ENCODE data around the gene STYXL1. TPM values are rescaled to one million over a fixed set of nuclear protein-coding genes. Genes with fewer than 3 reads are reported as not detected.

The STYXL1 gene
- total RNA-seq, 1 experiment from 2014 or later, result 42.3 TPM

GRCh38 chr7:76064208-76064970 is 16.6 kb upstream of the STYXL1 start:
- Mint-ChIP-seq H3K36me3 (ENCODE audit: insufficient read depth, unreplicated experiment) (peaks cover 69% of the 10 kb centered on the region), H3K4me1 (ENCODE audit: low read depth, unreplicated experiment) (no peaks in the 10 kb centered on the region), H3K9me3 (ENCODE audit: unreplicated experiment) (no peaks in the 10 kb centered on the region), H3K4me3 (ENCODE audit: unreplicated experiment) (no peak overlapping the region), H3K27me3 (ENCODE audit: insufficient read depth, unreplicated experiment) (no peaks in the 10 kb centered on the region), H3K27ac (ENCODE audit: unreplicated experiment) (no peak overlapping the region)
- TF ChIP-seq CTCF (IDR thresholded peaks at IDR 0.05; ENCODE audit: insufficient read depth in 1 of 2, low read depth in 1 of 2, low read length in 1 of 2, severe bottlenecking in 1 of 2, unreplicated experiment in 1 of 2), result no peak
- CTCF ChIA-PET, result no interaction called here
- no peaks in the 10 kb centered on the region for H3K4me1 ChIP-seq
- POLR2A ChIA-PET, result no interaction called here
- intact Hi-C loops (cut with micrococcal nuclease; ENCODE audit: unreplicated experiment), result no loop called here
- DNase-seq, result no peak
- no peak overlapping the region for H3K4me3 ChIP-seq (ENCODE audit: low read depth, low read length)
- no TSS peak for BruUV-seq (replicated peaks)
- no peaks in the 10 kb centered on the region for H3K9me3 ChIP-seq
- H3K36me3 ChIP-seq (ENCODE audit: control insufficient read depth, insufficient read depth, low read length), result peaks cover 1% of the 10 kb centered on the region
- H3K27me3 ChIP-seq (replicated peaks; ENCODE audit: control insufficient read depth, insufficient read depth, low read length), result no peaks in the 10 kb centered on the region

- BruUV-seq (replicated peaks), result no TSS peak
- Mint-ChIP-seq H3K4me1 (ENCODE audit: low read depth, unreplicated experiment) (no peaks in the 10 kb centered on the region), H3K9me3 (ENCODE audit: unreplicated experiment) (no peaks in the 10 kb centered on the region), H3K27me3 (ENCODE audit: insufficient read depth, unreplicated experiment) (no peaks in the 10 kb centered on the region), H3K36me3 (ENCODE audit: insufficient read depth, unreplicated experiment) (peaks cover 71% of the 10 kb centered on the region), H3K4me3 (ENCODE audit: unreplicated experiment) (no peak overlapping the region), H3K27ac (ENCODE audit: unreplicated experiment) (no peak overlapping the region)
- POLR2A ChIA-PET, result no interaction called here
- Histone ChIP-seq H3K36me3 (ENCODE audit: control insufficient read depth, insufficient read depth, low read length) (peaks cover 1% of the 10 kb centered on the region), H3K9me3 (no peaks in the 10 kb centered on the region), H3K4me3 (ENCODE audit: low read depth, low read length) (no peak overlapping the region), H3K27me3 (replicated peaks; ENCODE audit: control insufficient read depth, insufficient read depth, low read length) (no peaks in the 10 kb centered on the region), H3K4me1 (no peaks in the 10 kb centered on the region)
- intact Hi-C loops (cut with micrococcal nuclease; ENCODE audit: unreplicated experiment), result no loop called here
- no peak for TF ChIP-seq CTCF (IDR thresholded peaks at IDR 0.05; ENCODE audit: insufficient read depth in 1 of 2, low read depth in 1 of 2, low read length in 1 of 2, severe bottlenecking in 1 of 2, unreplicated experiment in 1 of 2)
- CTCF ChIA-PET, result no interaction called here
- no peak for DNase-seq
These were observed 15.7 kb upstream of the STYXL1 start for GRCh38 chr7:76063525-76063924.

- Mint-ChIP-seq H3K4me3 (ENCODE audit: unreplicated experiment) (no peak overlapping the region), H3K36me3 (ENCODE audit: insufficient read depth, unreplicated experiment) (peaks cover 75% of the 10 kb centered on the region), H3K27ac (ENCODE audit: unreplicated experiment) (no peak overlapping the region), H3K9me3 (ENCODE audit: unreplicated experiment) (no peaks in the 10 kb centered on the region), H3K27me3 (ENCODE audit: insufficient read depth, unreplicated experiment) (no peaks in the 10 kb centered on the region), H3K4me1 (ENCODE audit: low read depth, unreplicated experiment) (no peaks in the 10 kb centered on the region)
- Histone ChIP-seq H3K4me1 (no peaks in the 10 kb centered on the region), H3K36me3 (ENCODE audit: control insufficient read depth, insufficient read depth, low read length) (peaks cover 1% of the 10 kb centered on the region), H3K27me3 (replicated peaks; ENCODE audit: control insufficient read depth, insufficient read depth, low read length) (no peaks in the 10 kb centered on the region), H3K4me3 (ENCODE audit: low read depth, low read length) (no peak overlapping the region), H3K9me3 (no peaks in the 10 kb centered on the region)
- DNase-seq, result no peak
- POLR2A ChIA-PET, result no interaction called here
- CTCF ChIA-PET, result no interaction called here
- TF ChIP-seq CTCF (IDR thresholded peaks at IDR 0.05; ENCODE audit: insufficient read depth in 1 of 2, low read depth in 1 of 2, low read length in 1 of 2, severe bottlenecking in 1 of 2, unreplicated experiment in 1 of 2), result no peak
- no TSS peak for BruUV-seq (replicated peaks)
- intact Hi-C loops (cut with micrococcal nuclease; ENCODE audit: unreplicated experiment), result no loop called here
These were observed 15.3 kb upstream of the STYXL1 start for GRCh38 chr7:76063114-76063513.
